Muscle layer of colon (tissue), 2 donors: Measurements from ENCODE around the gene A4GALT.
A peak's percentile ranks its signal among the peaks of the same experiment; 100 is the strongest.
"Not testable (repeated sequence)": the region's sequence is repeated elsewhere in the genome, so short reads cannot be mapped to it uniquely, and the experiment has no call there.

Experiments used
- H3K27ac ChIP-seq: one replicate; pipeline ENCODE4 v1.7.0; 2013; ENCODE audit warnings: low read depth, mild to moderate bottlenecking, low read length, moderate library complexity
- H3K27me3 ChIP-seq, 2 donors: one replicate each; pipeline ENCODE4 v1.7.0; 2013; ENCODE audit warnings: low read length in 2 of 2, mild to moderate bottlenecking in 2 of 2; ENCODE audit not compliant: insufficient read depth in 2 of 2, control insufficient read depth in 1 of 2
- H3K36me3 ChIP-seq: one replicate; pipeline ENCODE4 v1.7.0; 2013; ENCODE audit warnings: mild to moderate bottlenecking, low read length; ENCODE audit not compliant: insufficient read depth
- H3K4me1 ChIP-seq: one replicate; pipeline ENCODE4 v1.7.0; 2013; ENCODE audit warnings: mild to moderate bottlenecking, low read length; ENCODE audit not compliant: insufficient read depth
- H3K4me3 ChIP-seq, 2 donors: one replicate each; pipeline ENCODE4 v1.7.0; 2013; ENCODE audit warnings: low read length in 2 of 2, low read depth in 1 of 2, mild to moderate bottlenecking in 1 of 2, moderate library complexity in 1 of 2
- H3K9ac ChIP-seq: one replicate; pipeline ENCODE4 v1.7.0; 2013; ENCODE audit warnings: low read length
- H3K9me3 ChIP-seq: one replicate; pipeline ENCODE4 v1.7.0; 2013; ENCODE audit warnings: mild to moderate bottlenecking, low read length
- donor health status: abdominal sarcoma.
- donor health status: Adenocarcinoma of cecum.

A4GALT gene

DNA sequence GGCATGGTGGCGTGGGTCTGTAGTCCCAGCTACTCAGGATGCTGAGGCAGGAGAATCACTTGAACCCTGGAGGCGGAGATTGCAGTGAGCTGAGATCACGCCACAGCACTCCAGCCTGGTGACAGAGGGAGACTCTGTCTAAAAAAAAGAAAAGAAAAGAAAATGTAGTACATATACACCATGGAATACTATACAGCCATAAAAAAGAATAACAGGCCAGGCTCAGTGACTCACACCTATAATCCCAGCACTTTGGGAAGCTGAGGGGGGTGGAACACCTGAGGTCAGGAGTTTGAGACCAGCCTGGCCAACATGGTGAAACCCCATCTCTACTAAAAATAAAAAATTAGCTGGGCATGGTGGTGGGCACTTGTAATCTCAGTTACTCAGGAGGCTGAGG lies 12.7 kb upstream of the A4GALT start:
- H3K36me3 ChIP-seq, H3K4me3 ChIP-seq, H3K27me3 ChIP-seq, H3K27ac ChIP-seq, H3K9me3 ChIP-seq, H3K9ac ChIP-seq, H3K4me1 ChIP-seq: not testable (repeated sequence)

DNA sequence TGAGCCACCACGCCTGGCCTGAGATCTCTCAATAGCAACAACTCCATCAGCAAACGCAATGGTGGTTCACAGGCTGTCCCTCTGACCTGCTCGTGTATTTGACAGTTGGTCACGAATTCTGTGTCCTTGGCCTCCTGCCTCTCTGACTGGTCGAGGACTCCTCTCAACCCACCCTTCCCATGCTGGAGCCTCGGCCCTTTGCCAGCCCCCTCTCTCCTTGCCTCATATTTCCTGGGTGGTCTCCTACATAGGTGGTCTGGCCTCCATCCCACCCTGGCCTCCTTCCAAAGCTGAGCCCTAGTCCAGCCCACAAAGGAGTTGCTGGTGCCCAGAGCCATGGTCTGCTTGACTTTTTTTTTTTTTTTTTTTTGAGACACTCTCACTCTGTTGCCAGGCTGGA lies 11.4 kb upstream of the A4GALT start:
- H3K27ac ChIP-seq: no peak overlapping the region
- no peak overlapping the region for H3K9ac ChIP-seq
- H3K4me1 ChIP-seq: no peaks in the 10 kb centered on the region
- H3K27me3 ChIP-seq: no peaks in the 10 kb centered on the region
- H3K4me3 ChIP-seq: no peak overlapping the region
- H3K36me3 ChIP-seq: no peaks in the 10 kb centered on the region
- no peaks in the 10 kb centered on the region for H3K9me3 ChIP-seq

DNA sequence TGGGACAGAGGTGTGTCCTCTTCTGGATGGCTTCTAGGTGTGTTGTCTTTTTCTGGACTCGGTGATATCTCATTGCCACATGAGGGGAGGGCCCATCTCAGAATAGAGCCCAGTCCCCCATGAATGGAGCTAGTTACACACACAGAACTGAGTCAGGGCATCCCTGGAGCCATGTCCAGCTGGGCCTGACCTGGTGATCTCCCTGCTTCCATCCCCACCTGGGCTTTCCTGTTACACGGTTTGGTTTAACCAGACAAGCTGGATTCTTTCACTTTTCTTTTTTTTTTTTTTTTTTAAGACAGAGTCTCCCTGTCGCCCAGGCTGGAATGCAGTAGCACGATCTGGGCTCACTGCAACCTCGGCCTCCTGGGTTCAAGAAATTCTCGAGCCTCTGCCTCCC lies 6.1 kb upstream of the A4GALT start:
- H3K9me3 ChIP-seq: no peaks in the 10 kb centered on the region
- no peak overlapping the region for H3K9ac ChIP-seq
- H3K4me1 ChIP-seq: no peaks in the 10 kb centered on the region
- no peak overlapping the region for H3K27ac ChIP-seq
- H3K4me3 ChIP-seq: no peak overlapping the region
- H3K36me3 ChIP-seq: no peaks in the 10 kb centered on the region
- H3K27me3 ChIP-seq: no peaks in the 10 kb centered on the region

DNA sequence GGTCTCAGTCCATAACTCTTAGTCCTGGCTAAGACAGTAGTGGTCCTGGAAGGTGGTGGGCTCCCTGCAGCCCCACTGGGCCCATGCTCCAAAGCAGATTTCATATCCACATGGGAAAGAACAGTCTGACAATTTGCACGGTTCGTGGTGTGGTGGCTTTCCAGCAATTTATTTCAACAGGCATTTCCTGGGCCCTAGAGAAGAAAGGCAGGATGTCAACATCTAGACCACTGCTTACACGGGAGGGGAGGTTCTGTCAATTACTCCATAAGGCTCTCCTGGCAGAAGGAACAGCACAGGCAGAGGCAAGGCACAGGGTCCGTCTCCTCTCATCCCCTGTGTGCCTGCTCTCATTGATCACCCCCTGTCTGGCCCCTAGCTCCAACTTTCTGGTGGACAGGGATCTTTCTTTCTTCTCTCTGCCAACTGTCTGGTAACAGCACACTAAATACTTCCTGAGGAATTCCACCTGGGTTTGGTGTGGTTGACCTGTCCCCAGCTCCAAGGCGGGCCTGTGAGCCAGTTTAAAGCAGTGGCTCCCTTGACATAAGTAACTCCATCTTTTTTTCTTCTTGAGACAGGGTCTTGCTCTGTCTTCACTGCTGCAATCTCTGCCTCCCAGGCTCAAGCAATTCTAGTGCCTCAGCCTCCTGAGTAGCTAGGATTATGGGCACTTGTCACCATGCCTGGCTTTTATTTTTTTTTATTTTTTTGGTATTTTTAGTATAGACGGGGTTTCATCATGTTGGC lies 5.1 kb upstream of the A4GALT start:
- no peak overlapping the region for H3K4me3 ChIP-seq

DNA sequence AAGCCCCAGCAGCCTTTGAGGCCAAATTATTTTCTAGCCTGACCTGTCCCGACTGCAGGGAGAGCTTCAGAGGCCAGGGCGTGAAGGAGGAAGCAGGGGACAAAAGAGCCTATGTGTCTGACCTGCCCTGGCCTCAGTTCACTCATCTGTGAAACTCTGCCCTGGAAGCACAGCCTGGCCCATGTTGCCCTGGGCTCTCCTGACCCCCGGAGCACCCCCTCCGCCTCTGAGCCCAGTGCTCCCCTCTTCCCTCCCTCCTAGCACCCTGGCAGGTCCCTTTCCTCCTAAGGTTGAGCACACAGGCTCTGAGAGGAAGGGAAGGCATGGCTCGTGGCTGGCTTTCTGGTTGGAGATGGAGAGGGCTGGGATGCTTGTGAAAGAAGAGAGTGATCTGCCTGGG lies 3.4 kb upstream of the A4GALT start:
- no peak overlapping the region for H3K27ac ChIP-seq
- H3K4me3 ChIP-seq: no peak overlapping the region
- H3K4me1 ChIP-seq: peaks cover 11% of the 10 kb centered on the region
- H3K27me3 ChIP-seq: no peaks in the 10 kb centered on the region
- H3K9ac ChIP-seq: no peak overlapping the region
- no peaks in the 10 kb centered on the region for H3K36me3 ChIP-seq
- H3K9me3 ChIP-seq: no peaks in the 10 kb centered on the region

More for the DNA sequence above, 5.1 kb upstream of the A4GALT start:
- no peaks in the 10 kb centered on the region for H3K36me3 ChIP-seq
- H3K9me3 ChIP-seq: no peaks in the 10 kb centered on the region
- H3K27ac ChIP-seq: no peak overlapping the region
- no peaks in the 10 kb centered on the region for H3K27me3 ChIP-seq
- H3K9ac ChIP-seq: no peak overlapping the region
- peaks cover 5% of the 10 kb centered on the region for H3K4me1 ChIP-seq

DNA sequence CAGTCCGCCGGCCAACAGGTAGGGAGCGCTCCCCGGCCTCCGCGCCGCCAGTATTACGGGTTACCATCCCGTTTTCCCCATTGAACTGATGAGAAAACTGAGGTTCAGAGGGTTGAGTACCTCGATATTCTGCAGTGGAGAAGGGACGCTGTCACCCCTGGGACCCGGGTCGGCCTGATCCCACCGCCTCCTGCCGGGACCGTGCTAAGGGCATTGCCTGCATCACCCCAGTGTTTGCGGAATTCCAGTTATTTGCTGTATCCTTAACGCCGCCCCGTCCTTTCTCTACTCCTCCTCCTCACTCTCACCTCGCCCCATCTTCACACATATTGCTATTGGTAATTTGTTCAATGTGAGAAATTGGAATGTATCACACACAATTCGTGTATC lies 370 bp upstream of the A4GALT start:
- no peaks in the 10 kb centered on the region for H3K36me3 ChIP-seq
- H3K4me3 ChIP-seq: peak overlapping the region; percentile 61 to 82
- peak overlapping the region; percentile 45 for H3K27ac ChIP-seq
- H3K4me1 ChIP-seq: peaks cover 29% of the 10 kb centered on the region
- H3K27me3 ChIP-seq: no peaks in the 10 kb centered on the region
- H3K9ac ChIP-seq: no peak overlapping the region
- H3K9me3 ChIP-seq: no peaks in the 10 kb centered on the region

DNA sequence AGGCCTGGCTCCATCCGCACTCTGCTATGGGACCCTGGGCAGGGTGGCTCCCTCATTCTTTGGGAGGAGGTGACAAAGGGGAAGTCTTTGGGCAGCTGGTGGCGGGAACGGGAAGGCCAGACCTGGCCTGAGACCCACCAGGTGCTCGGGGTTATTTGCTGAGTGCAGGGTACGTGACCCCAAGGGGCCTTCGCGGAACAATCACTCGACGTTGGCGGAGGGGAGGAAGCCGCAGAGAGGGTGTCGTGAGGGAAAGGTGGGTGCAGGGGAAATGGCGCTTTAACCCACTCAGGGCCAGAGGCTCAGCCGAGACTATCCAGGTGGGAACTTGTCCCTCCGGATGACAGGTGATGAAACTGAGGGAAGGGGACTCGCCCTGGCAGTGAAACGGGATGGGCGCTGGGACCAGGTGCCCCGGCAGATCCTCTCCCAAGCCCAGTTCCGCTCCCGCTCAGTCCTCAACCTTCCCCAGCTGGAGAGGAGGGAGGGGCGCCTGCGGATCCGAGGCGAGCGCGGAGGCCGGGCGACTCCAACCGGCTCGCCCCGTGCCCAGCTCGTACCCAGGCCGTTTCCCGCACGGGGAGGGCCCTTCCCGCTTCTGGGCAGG lies 911 bp downstream of the A4GALT start:
- Histone ChIP-seq H3K4me3 (peak overlapping the region; percentile 65 to 82), H3K27me3 (no peaks in the 10 kb centered on the region), H3K9ac (peak overlapping the region; percentile 71)

DNA sequence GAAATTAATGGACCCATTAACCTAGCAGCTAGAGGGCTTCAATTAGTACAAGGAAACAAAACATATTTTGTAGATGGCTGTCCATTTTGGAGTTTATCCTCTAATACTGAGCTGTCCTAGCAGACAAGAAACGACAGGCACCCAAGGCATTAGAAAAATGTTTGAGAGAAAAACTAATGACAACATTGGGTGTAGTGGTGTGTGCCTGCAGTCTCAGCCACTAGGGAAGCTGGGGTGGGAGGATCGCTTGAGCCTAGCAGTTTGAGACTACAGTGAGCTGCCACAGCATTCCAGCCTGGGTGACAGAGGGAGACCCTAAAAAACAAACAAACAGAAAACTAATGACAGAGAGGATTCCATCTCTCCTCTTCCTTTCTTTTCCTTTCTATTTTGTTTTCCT lies 1.5 kb downstream of the A4GALT start:
- H3K36me3 ChIP-seq: no peaks in the 10 kb centered on the region
- peak overlapping the region; percentile 92 for H3K27ac ChIP-seq
- no peaks in the 10 kb centered on the region for H3K9me3 ChIP-seq
- H3K9ac ChIP-seq: peak overlapping the region; percentile 71
- H3K4me3 ChIP-seq: peak overlapping the region in 1 of 2 donors; percentile 65
- peaks cover 29% of the 10 kb centered on the region for H3K4me1 ChIP-seq
- no peaks in the 10 kb centered on the region for H3K27me3 ChIP-seq

More for the DNA sequence above, 911 bp downstream of the A4GALT start:
- Histone ChIP-seq H3K36me3 (no peaks in the 10 kb centered on the region), H3K9me3 (no peaks in the 10 kb centered on the region), H3K4me1 (peaks cover 29% of the 10 kb centered on the region), H3K27ac (peak overlapping the region; percentile 92)

DNA sequence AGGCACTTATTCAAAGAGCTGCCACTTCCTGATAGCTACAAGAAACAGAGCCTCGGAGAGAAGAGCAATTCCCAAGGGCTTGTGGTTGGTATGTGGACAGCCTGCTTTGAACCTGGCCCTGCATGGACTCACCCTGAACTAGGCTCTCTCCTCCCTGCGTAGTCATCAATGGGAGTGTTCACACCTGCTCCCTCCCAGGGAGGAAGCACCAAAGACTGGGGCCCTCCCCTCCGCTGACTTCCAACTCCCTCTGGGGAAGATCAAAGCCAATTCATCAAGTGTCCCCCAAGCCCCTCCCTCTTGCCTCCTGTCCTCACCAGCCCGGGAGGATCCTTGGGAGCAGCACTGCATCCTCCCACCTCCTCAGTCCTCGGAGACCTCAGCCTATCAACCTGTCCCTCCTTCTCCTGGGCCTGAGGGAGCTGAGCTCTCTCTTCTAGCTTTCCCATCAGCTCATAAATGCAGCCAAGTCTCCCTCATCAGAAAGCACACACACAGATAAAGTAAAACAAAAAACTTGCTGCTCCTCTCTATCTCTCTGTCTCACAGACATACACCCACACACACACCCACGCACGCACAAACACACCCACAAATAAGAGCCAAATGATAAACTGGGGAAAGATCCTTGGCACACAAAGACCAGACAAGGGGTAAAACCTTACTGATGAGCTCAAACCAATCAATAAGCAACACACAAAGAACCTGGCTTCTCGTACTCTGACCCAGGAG lies 3.3 kb downstream of the A4GALT start:
- H3K36me3 ChIP-seq: no peaks in the 10 kb centered on the region
- peak overlapping the region in 1 of 2 donors; percentile 4 for H3K4me3 ChIP-seq
- H3K4me1 ChIP-seq: peaks cover 29% of the 10 kb centered on the region
- H3K9me3 ChIP-seq: no peaks in the 10 kb centered on the region
- peak overlapping the region; percentile 67 for H3K27ac ChIP-seq
- peak overlapping the region; percentile 1 for H3K9ac ChIP-seq
- no peaks in the 10 kb centered on the region for H3K27me3 ChIP-seq

DNA sequence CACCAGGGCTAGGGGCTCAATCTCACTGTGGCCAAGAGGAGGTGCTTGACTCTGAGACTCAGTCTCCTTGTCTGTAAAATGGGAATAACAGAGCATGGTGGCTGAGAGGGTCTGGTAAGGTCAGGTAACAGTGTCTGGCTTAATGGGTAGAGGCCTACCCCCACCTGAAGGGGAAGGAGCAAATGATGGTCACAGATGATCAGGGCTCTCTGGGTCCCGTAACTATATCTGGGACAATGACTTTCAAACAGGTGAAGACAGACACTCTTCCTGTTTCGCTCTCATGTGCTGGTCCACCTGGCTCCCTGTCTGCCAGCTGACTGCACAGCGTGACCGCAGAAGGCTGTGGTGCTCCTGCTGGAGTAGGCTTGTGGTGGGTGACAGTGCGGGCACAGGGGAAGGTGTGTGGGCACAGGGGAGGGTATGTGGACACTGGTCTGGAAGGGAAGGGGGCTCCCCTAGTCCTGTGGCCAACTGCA lies 4.0 kb downstream of the A4GALT start:
- peak overlapping the region; percentile 1 for H3K9ac ChIP-seq
- peaks cover 35% of the 10 kb centered on the region for H3K4me1 ChIP-seq
- peak overlapping the region; percentile 50 for H3K27ac ChIP-seq
- no peaks in the 10 kb centered on the region for H3K27me3 ChIP-seq
- H3K9me3 ChIP-seq: no peaks in the 10 kb centered on the region
- H3K4me3 ChIP-seq: peak overlapping the region in 1 of 2 donors; percentile 4
- no peaks in the 10 kb centered on the region for H3K36me3 ChIP-seq

DNA sequence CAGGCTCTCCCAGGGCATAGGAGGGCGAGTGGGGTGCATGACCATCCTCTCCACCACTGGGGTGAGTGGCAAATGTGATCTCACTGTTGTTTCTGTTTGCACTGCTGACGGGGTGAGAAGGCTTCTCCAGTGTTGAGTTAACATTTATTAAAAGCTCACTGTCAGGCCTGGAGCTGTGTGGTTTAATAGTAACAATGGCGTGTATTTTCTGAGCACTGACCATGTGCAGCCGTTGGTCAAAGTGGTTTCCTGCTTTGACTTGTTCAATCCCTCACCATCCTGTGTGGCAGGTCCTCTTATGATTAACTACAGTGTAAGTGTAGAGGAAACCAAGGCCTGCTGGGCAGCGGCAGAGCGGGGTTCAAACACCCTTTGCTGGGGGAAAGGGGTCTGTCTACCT lies 4.4 kb downstream of the A4GALT start:
- H3K36me3 ChIP-seq: no peaks in the 10 kb centered on the region
- H3K9ac ChIP-seq: peak overlapping the region; percentile 1
- peak overlapping the region; percentile 15 for H3K27ac ChIP-seq
- no peak overlapping the region for H3K4me3 ChIP-seq
- H3K9me3 ChIP-seq: no peaks in the 10 kb centered on the region
- H3K4me1 ChIP-seq: peaks cover 35% of the 10 kb centered on the region
- no peaks in the 10 kb centered on the region for H3K27me3 ChIP-seq
